CD4-positive, CD25-positive, alpha-beta regulatory T cell (primary cell): Measurements from ENCODE around the gene MAZ. TPM values are rescaled to one million over a fixed set of nuclear protein-coding genes. Genes with fewer than 3 reads are reported as not detected.
"Not testable (repeated sequence)": the region's sequence is repeated elsewhere in the genome, so short reads cannot be mapped to it uniquely, and the experiment has no call there.

Source experiments
- ATAC-seq, 2 donors: fragments of 150-1000 bp; cut with Tn5 transposase; one replicate each; pipeline ENCODE4 v1.10.0; 2021; ENCODE audit warnings: low read depth in 2 of 2, moderate number of reproducible peaks in 2 of 2, moderate library complexity in 1 of 2
- DNase-seq, 3 donors: peaks; one replicate each; pipeline versions ENCODE4 v3.0.0 to v3.0.0-alpha.2; 2012 to 2022; ENCODE audit warnings: mixed read lengths in 1 of 3
- H3K27ac ChIP-seq: one replicate; pipeline ENCODE4 v1.7.0; 2013; ENCODE audit warnings: mild to moderate bottlenecking, low read length; ENCODE audit not compliant: insufficient read depth, poor library complexity, severe bottlenecking
- H3K27me3 ChIP-seq: one replicate; pipeline ENCODE4 v1.7.0; 2013; ENCODE audit warnings: low read length; ENCODE audit not compliant: control insufficient read depth, insufficient read depth
- H3K36me3 ChIP-seq: one replicate; pipeline ENCODE4 v1.7.0; 2013; ENCODE audit warnings: mild to moderate bottlenecking, low read length, moderate library complexity; ENCODE audit not compliant: control insufficient read depth, insufficient read depth
- H3K4me1 ChIP-seq: 2 replicates; pipeline ENCODE4 v1.7.0; 2013; ENCODE audit warnings: mild to moderate bottlenecking, low read length; ENCODE audit not compliant: insufficient read depth, control insufficient read depth, poor library complexity, severe bottlenecking
- H3K4me3 ChIP-seq: one replicate; pipeline ENCODE4 v1.7.0; 2013; ENCODE audit warnings: low read depth, mild to moderate bottlenecking, low read length, moderate library complexity
- H3K9me3 ChIP-seq, 2 experiments: 1 replicate in 1 of 2; 2 replicates in 1 of 2; pipeline ENCODE4 v1.7.0; 2013; ENCODE audit warnings: low read length in 2 of 2, mild to moderate bottlenecking in 1 of 2, moderate library complexity in 1 of 2; ENCODE audit not compliant: control insufficient read depth in 2 of 2
- H3K27ac Mint-ChIP-seq, 3 donors: one replicate each; pipeline ENCODE4 v1.8.0; 2020 to 2022; ENCODE audit warnings: mild to moderate bottlenecking in 3 of 3, mixed read lengths in 3 of 3, moderate library complexity in 2 of 3
- H3K27me3 Mint-ChIP-seq: one replicate; pipeline ENCODE4 v1.8.0; 2022; ENCODE audit warnings: mild to moderate bottlenecking, mixed read lengths
- H3K36me3 Mint-ChIP-seq: one replicate; pipeline ENCODE4 v1.8.0; 2020; ENCODE audit warnings: mixed read lengths
- H3K4me1 Mint-ChIP-seq, 4 donors: one replicate each; pipeline ENCODE4 v1.8.0; 2020 to 2022; ENCODE audit warnings: mixed read lengths in 4 of 4, mild to moderate bottlenecking in 1 of 4
- H3K4me3 Mint-ChIP-seq, 4 donors: one replicate each; pipeline ENCODE4 v1.8.0; 2020 to 2022; ENCODE audit warnings: mild to moderate bottlenecking in 4 of 4, mixed read lengths in 4 of 4, moderate library complexity in 3 of 4
- H3K9me3 Mint-ChIP-seq, 7 donors: one replicate each; pipeline ENCODE4 v1.8.0; 2020 to 2022; ENCODE audit warnings: mixed read lengths in 7 of 7, mild to moderate bottlenecking in 3 of 7, moderate library complexity in 2 of 7
- polyA plus RNA-seq, 4 donors: library from polyadenylated mRNA; unstranded; fragments of 300-500 nt; fragmentation: Illumina TruSeq; gene quantifications; one replicate each; pipeline ENCODE4 v1.2.3, GENCODE V29; 2021
- total RNA-seq: library from RNA; stranded (reverse); gene quantifications from one replicate; pipeline ENCODE4 v1.2.3, GENCODE V29; 2022

MAZ gene
- total and polyA plus RNA-seq, 5 donors from 2014 or later, result 36.9 to 224 (median 47.0) TPM

GRCh38 chr16:29787155-29787554 is 19.2 kb upstream of the MAZ start:
- peaks cover 15 to 49% (median 22%) of the 10 kb centered on the region in 4 donors for H3K4me1 Mint-ChIP-seq
- not testable (repeated sequence) for H3K36me3 Mint-ChIP-seq, H3K4me3 ChIP-seq, H3K27me3 ChIP-seq, H3K36me3 ChIP-seq, H3K9me3 ChIP-seq, ATAC-seq, H3K4me3 Mint-ChIP-seq, H3K9me3 Mint-ChIP-seq, H3K27ac ChIP-seq, H3K27ac Mint-ChIP-seq, DNase-seq
- H3K4me1 ChIP-seq, result peaks cover 35% of the 10 kb centered on the region
- peaks cover 22% of the 10 kb centered on the region for H3K27me3 Mint-ChIP-seq

GRCh38 chr16:29789775-29790182 is 16.6 kb upstream of the MAZ start:
- Mint-ChIP-seq H3K4me1 (peaks cover 23 to 54% (median 34%) of the 10 kb centered on the region in 4 donors), H3K36me3 (peaks cover 6% of the 10 kb centered on the region), H3K9me3 (no peaks in the 10 kb centered on the region), H3K27me3 (peaks cover 11% of the 10 kb centered on the region), H3K27ac (peak overlapping the region; percentile 97 to 99 (median 98)), H3K4me3 (peak overlapping the region; percentile 96 to 100 (median 98))
- Histone ChIP-seq H3K36me3 (peaks cover 3% of the 10 kb centered on the region), H3K27me3 (no peaks in the 10 kb centered on the region), H3K9me3 (no peaks in the 10 kb centered on the region), H3K4me1 (peaks cover 46% of the 10 kb centered on the region), H3K27ac (peak overlapping the region; percentile 78), H3K4me3 (peak overlapping the region; percentile 77)
- ATAC-seq (no peak), DNase-seq (no peak)

- Histone ChIP-seq H3K36me3 (peaks cover 3% of the 10 kb centered on the region), H3K27ac (peak within 1 kb of the TSS; percentile 82), H3K27me3 (no peaks in the 10 kb centered on the region), H3K4me3 (peak within 1 kb of the TSS; percentile 93), H3K4me1 (peaks cover 40% of the 10 kb centered on the region), H3K9me3 (no peaks in the 10 kb centered on the region)
- Mint-ChIP-seq H3K4me3 (peak within 1 kb of the TSS; percentile 96 to 100 (median 98)), H3K4me1 (peaks cover 18 to 49% (median 32%) of the 10 kb centered on the region in 4 donors), H3K9me3 (no peaks in the 10 kb centered on the region), H3K27ac (peak within 1 kb of the TSS; percentile 97 to 99 (median 98)), H3K36me3 (peaks cover 6% of the 10 kb centered on the region), H3K27me3 (peaks cover 10% of the 10 kb centered on the region)
- ATAC-seq (peak; percentile 91 to 94), DNase-seq (peak; percentile 100)
These were observed 16.0 kb upstream of the MAZ start, which contains the start of gene KIF22 for GRCh38 chr16:29790183-29790948. KIF22 (plus strand) TSS chr16:29790751; CDS start chr16:29790760, 9 bp downstream.

GRCh38 chr16:29790949-29791844 is 15.1 kb upstream of the MAZ start:
- H3K4me3 Mint-ChIP-seq, result peak overlapping the region; percentile 96 to 100 (median 98)
- Histone ChIP-seq H3K4me3 (peak overlapping the region; percentile 93), H3K27me3 (no peaks in the 10 kb centered on the region), H3K4me1 (peaks cover 36% of the 10 kb centered on the region), H3K36me3 (peaks cover 3% of the 10 kb centered on the region), H3K9me3 (no peaks in the 10 kb centered on the region), H3K27ac (peak overlapping the region; percentile 82)
- peak overlapping the region; percentile 91 to 98 (median 97) for H3K27ac Mint-ChIP-seq
- H3K4me1 Mint-ChIP-seq, result peaks cover 16 to 45% (median 32%) of the 10 kb centered on the region in 4 donors
- peaks cover 6% of the 10 kb centered on the region for H3K36me3 Mint-ChIP-seq
- peak; percentile 0 to 2 for ATAC-seq
- peak in 1 of 3 donors; percentile 37 for DNase-seq
- H3K27me3 Mint-ChIP-seq, result peaks cover 8% of the 10 kb centered on the region
- no peaks in the 10 kb centered on the region for H3K9me3 Mint-ChIP-seq

GRCh38 chr16:29791845-29792807 is 14.2 kb upstream of the MAZ start:
- Histone ChIP-seq H3K27ac (peak overlapping the region; percentile 82), H3K4me3 (peak overlapping the region; percentile 93)

GRCh38 chr16:29793153-29793552 is 13.2 kb upstream of the MAZ start:
- not testable (repeated sequence) for DNase-seq, ATAC-seq, H3K4me3 ChIP-seq, H3K9me3 ChIP-seq, H3K27ac ChIP-seq, H3K9me3 Mint-ChIP-seq, H3K27me3 ChIP-seq, H3K27me3 Mint-ChIP-seq
- peaks cover 16 to 47% (median 33%) of the 10 kb centered on the region in 4 donors for H3K4me1 Mint-ChIP-seq
- H3K27ac Mint-ChIP-seq, result peak overlapping the region in 2 of 3 donors; percentile 68 to 81
- Histone ChIP-seq H3K4me1 (peaks cover 36% of the 10 kb centered on the region), H3K36me3 (peaks cover 19% of the 10 kb centered on the region)
- peaks cover 18% of the 10 kb centered on the region for H3K36me3 Mint-ChIP-seq
- H3K4me3 Mint-ChIP-seq, result peak overlapping the region in 3 of 4 donors; percentile 8 to 97 (median 96)

More at GRCh38 chr16:29791845-29792807, 14.2 kb upstream of the MAZ start:
- Histone ChIP-seq H3K27me3 (no peaks in the 10 kb centered on the region), H3K4me1 (peaks cover 36% of the 10 kb centered on the region), H3K9me3 (no peaks in the 10 kb centered on the region), H3K36me3 (peaks cover 9% of the 10 kb centered on the region)
- Mint-ChIP-seq H3K4me3 (peak overlapping the region; percentile 96 to 100 (median 98)), H3K4me1 (peaks cover 16 to 47% (median 32%) of the 10 kb centered on the region in 4 donors), H3K9me3 (no peaks in the 10 kb centered on the region), H3K36me3 (peaks cover 11% of the 10 kb centered on the region), H3K27me3 (peaks cover 8% of the 10 kb centered on the region), H3K27ac (peak overlapping the region; percentile 91 to 98 (median 97))
- ATAC-seq (no peak), DNase-seq (no peak)
